ENCODE measurements around the gene SPDYE18.
"Not testable (repeated sequence)": the region's sequence is repeated elsewhere in the genome, so short reads cannot be mapped to it uniquely, and the experiment has no call there.

The SPDYE18 gene

GRCh38 chr7:77006127-77007110, 55.9 kb downstream of the SPDYE18 start:
- DNase-seq (ENCODE audit: low read depth in 4 of 4, low spot score in 1 of 4) = not testable (repeated sequence)

GRCh38 chr7:77005461-77006057, 56.8 kb downstream of the SPDYE18 start:
- not testable (repeated sequence) for DNase-seq (ENCODE audit: low read depth in 4 of 4, low spot score in 1 of 4)

DNA sequence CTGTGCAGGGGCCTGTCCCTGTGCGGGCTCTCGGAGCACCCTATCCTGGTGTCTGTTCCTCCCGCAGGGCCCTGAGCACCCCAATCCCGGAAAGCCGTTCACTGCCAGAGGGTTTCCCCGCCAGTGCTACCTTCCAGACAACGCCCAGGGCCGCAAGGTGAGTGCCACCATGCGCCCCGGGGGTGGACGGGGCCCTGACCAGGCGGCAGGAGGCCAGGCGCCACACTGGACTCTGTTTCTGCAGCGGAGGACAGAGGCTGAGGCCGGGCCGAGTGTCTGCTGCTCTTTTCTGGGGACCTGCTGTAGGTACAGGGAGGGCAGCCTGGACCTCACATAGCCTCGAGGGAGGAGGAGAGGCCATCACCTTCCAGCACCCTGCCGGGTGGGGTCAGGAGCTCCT, 58.2 kb downstream of the SPDYE18 start:
- DNase-seq (ENCODE audit: low read depth in 4 of 4, low spot score in 1 of 4) = not testable (repeated sequence)

GRCh38 chr7:77003241-77003640, 59.1 kb downstream of the SPDYE18 start:
- not testable (repeated sequence) for DNase-seq (ENCODE audit: low read depth in 4 of 4, low spot score in 1 of 4)

DNA sequence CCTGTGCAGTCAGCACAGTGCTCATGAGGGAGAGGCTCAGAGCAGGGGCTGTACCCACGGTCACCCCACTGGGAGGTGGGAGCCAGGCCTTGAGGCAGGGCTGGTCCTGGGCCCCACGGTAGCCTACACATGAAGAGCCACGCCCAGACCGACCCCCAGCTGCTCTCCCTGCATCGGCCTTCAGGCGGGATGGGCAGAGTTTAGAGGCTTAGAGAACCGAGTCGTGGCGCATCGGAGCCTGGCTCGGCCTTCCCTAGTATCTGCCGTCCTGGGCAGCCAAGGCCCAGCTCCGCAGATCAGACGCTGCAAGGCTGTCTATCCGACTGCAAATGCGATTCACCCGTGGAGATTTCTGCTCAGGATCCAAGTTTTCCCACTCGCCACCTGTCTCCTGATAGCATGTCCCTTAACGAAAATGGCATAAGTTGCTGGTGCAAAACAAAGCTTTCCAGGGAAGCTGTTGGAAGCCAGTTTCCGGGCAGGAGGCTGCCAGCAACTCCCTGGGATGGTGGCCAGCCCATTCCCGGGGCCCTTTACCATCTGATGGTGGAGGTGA, 59.6 kb downstream of the SPDYE18 start:
- DNase-seq (ENCODE audit: low read depth in 4 of 4, low spot score in 1 of 4) = not testable (repeated sequence)

- DNase-seq (ENCODE audit: low read depth in 4 of 4, low spot score in 1 of 4) = not testable (repeated sequence)
Measured at GRCh38 chr7:77002104-77002503, 60.3 kb downstream of the SPDYE18 start.

Measured in stimulated activated CD4-positive, alpha-beta T cell treated with anti-CD3 and anti-CD28 coated beads, Interleukin-1b, Interleukin-23, amount 100 ng/mL, for 24 hours (primary cell).